NCI-H2196 treated with DMSO at 0.1 percent for 48 hours (cell line): Measurements from ENCODE around the gene EML5.

Experiments
- DNase-seq: peaks from one replicate; lab custom pipeline; 2025; ENCODE audit not compliant: unreplicated experiment; lab: John Stamatoyannopoulos, UW

The EML5 gene

DNA sequence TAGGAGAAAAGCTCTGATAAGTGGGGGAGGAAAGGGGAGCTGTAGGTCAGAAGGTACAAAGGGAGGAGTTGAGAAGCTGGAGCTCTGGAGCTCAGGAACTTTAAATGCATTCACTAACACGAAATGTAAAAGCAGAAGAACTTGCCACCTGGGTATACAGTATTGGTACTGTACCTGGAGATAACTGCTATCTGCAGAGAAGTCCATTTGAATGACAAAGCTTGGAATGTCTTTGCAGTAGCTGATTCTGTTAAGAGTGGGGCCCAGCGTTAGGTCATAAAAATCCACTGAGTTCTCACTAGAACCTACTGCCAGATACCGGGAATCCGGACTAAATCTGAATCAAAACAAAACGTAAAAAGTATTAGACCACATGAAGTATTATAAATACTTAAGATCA lies 174.3 kb downstream of the EML5 start:
- DNase-seq = no peak

DNA sequence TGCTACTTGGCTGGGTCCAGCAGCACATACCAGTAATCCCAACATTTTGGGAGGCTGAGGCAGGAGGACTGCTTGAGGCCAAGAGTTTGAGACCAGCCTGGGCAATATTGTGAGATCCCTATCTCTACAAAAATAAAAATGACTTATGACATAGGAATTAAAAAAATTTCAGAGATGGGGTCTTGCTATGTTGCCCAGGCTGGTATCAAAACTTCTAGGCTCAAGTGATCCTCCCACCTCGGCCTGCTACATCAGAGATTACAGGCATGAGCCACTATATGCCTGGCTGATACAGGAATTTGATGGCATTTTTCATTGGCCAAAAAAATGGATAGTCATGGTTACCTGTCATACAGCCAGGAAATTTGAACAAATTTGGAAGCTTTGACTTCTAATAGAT lies 175.3 kb downstream of the EML5 start:
- DNase-seq = no peak

DNA sequence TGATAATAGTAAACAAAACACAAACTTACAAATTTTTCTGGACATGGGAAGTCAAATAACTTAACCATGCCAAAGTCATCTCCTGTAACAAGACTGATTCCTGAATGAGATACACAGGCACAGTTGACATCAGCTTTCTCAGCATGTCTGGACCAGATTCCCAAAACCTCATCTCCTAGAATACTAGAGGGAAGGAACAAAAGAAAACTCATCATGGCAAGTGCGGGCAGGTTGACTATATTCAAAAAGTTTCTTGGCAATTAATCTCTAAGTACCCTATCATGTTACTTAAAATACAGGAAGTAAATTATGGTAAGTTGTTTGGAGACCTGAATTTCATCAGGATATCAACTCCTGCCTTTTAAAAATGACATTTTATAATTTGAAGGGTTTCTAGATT lies 176.1 kb downstream of the EML5 start:
- DNase-seq = no peak

DNA sequence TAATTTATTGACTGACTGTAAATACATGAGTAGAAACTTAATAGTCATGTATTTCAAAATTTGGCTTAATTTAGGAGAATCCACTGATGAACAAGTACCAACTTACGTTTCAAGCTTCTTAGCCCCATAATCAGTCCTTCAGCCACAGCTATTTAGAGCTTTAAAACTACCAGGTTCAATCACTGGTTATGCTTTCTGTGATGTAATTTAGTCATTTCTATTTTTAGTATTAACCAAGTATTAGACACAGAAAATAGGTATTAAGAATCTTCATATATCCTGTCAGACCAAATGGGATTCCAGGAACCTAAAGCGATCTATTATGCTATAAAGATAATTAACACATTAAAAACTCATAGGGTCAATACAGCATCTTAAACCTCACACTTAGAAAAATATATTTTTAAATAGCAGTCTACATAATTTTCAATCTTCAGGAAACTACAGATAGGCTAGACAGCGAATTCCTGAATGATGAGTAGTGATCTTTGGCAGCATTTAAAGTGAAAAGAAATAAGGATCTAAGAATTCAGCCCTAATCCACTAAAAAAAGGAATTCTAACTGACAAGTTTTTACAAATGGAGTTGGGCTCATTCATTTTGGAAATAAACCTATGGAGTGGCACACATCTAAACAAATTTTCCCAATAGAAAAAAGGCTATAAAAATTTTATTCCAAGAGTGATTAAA lies 178.4 kb downstream of the EML5 start:
- no peak for DNase-seq

DNA sequence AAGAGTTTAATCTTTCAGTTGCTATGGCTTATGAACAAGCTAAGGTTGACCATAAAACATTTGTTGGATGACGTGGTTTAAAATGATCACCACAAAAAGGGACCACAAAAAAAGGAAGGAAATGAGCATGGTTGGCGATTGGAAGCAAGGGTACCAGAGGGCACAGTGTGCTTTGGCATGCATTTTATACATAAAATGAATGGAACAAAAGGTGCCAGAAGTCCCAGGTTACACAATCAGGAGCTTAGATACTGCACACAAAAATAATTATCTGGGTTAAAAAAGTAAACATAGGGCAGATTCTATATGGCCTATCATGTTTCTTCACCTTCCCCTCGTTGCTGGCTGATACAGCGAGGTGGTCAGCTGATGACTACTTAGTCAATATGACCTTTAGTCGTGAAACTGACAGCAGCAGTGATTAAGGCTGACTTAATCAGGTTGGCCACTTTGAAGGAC lies 179.2 kb downstream of the EML5 start:
- peak; percentile 17 for DNase-seq

DNA sequence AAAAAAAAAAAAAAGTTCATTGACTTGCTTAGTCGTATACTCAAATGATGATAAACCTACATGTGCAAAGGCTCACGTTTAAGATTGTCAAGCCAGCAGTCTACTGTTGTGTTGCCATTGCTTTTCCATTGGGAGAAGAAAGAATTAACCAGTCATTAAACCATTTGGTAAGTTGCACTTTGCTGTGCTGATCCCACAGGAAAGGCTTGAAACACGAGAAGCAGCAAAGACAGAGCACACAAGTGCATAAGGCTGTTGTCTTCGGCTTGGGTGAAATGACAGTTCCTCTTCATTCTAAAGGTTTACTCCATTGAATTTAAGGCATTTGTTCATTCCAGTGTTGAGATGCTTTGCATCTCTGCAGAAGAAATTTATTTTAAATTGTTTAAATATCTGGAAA lies 179.8 kb downstream of the EML5 start:
- DNase-seq = no peak

DNA sequence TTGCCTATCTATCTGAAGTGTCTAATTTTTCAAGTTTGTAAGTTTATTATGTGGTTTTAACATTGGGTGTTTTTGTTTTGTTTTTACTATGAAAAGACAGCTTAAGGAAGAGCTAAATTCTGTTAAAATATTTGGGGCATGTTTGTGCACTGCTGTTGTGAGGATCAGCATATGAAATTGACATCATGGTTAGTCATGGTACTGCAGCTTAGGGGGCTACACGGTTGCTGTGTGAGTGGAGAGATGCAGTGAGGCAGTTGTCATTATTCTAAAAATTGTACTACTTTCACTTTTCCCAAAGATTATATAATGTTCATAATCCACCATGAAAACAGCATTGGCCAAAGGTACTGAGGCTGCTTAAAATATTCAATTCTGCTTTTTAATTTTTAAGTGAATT lies 180.9 kb downstream of the EML5 start:
- DNase-seq = no peak

DNA sequence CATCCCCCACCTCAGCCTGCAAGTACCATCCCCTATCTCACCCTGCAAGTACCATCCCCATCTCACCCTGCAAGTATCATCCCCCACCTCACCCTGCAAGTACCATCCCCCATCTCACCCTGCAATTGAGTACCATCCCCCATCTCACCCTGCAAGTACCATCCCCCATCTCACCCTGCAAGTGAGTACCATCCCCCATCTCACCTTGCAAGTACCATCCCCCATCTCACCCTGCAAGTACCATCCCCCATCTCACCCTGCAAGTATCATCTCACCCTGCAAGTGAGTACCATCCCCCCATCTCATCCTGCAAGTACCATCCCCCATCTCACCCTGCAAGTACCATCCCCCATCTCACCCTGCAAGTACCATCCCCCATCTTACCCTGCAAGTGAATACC lies 184.9 kb downstream of the EML5 start:
- no peak for DNase-seq

DNA sequence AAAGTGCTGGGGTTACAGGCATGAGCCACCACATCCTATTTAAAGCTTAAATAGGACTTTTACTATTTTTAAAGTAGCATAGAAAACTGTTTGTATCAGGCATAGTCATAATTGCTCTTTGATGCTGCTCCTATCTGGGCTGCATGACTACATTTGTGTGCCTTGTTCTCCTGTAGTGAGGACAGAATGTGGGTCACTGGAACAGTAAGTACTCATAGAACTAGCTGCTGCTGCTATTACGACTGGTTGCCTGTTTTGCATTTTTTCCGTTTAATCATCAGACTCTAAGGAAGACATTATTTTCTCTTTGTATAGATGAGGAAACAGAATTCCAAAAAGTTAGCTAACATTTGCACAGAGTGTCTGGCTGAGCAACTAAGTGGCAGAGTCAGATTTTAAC lies 187.2 kb downstream of the EML5 start:
- no peak for DNase-seq

DNA sequence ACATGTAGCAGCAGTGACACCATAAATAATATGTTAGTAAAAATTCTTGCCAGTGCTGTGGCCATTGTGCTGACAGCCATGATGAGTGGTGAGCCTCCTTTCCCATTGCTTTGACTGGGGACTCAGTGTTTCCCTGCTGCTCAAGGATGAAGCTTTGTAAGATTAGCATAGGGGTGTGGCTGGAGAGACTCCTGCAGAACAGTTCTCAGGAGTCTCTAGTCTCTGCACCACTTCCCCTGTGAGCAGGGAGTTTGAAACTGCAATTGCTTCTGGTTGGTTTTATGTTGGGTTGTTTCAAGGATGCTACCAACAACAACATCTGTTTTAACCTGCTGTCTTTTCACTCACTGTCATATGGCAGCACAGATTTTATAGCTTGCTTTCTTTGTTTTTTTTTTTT lies 188.5 kb downstream of the EML5 start:
- DNase-seq = no peak

DNA sequence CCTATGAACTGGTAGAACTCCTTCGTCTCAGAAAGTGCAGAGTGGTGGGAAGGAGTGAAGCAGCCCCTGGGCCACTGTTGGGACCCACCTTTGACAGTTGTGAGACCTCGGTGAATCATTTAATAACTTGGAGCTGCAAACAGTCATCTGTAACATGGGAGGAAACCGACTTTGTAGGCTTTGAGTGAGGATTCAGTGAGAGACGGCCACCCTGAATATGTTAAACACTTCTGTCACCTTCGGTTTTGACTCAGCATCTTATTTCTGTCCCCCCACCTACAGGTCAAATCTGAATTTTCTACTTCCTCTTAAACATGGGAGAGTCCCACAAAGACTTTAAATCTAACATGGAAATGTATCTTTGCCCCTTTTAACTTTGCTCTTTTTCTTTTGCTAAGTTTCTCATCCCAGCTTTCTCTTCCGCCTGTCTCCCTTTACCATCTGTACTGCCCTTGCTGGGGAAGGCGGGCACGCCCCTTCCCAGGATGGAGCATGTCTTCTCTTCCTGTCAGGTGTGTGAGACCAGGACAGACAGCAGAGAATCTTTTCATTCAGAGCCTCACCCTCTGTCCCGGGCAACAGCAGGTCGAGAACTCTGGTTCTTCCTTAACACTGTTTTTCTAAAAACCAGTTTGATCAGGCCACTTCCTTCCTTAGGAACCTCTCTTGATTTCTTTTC lies 192.9 kb downstream of the EML5 start:
- DNase-seq = no peak

DNA sequence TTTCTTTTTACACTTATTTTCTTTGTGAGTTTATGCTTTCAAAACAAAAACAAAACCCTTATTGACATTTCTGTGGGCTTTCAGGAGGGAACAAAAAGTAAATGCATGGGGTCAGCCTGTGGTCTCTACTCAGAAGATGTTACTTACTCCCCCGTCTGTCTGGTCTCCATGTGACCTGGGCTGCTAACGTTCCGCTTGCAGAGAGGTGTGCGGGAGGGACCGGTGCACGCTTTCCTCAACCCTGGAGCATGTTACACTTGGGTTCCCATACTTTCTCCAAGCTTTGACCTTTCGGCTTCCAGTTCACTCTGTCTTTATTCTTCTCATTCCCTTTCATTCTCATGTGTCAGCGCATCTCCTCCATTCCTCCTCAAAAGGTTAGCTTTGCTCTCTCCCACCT lies 193.4 kb downstream of the EML5 start:
- no peak for DNase-seq

DNA sequence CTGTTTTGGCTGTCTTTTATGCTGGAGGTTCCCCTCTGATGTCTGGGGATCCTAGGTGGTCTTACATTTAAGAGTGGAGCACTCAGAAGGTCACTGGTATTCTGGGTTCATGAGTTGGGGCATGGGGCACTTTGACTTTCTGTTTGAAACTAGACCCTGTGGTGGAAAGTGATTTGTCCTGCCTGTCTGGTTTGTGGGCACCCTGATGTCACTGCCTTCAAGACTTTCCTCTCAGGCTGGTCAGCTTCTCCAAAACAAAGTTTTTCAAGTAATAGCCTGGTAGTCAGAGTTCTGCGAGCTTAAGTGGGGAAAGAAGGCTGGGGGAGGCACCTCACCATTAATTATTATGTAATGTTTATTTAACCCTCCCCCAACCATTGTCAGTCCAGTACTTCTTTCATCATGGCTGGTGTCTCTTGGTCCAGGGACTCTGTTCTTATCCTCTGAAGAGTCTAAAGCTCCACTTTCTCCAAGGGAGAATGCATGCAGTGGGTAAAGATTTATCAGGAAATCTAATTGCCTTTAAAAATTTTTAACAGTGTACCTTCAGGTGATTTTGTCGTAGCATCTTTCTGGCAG lies 194.6 kb downstream of the EML5 start:
- DNase-seq = no peak

DNA sequence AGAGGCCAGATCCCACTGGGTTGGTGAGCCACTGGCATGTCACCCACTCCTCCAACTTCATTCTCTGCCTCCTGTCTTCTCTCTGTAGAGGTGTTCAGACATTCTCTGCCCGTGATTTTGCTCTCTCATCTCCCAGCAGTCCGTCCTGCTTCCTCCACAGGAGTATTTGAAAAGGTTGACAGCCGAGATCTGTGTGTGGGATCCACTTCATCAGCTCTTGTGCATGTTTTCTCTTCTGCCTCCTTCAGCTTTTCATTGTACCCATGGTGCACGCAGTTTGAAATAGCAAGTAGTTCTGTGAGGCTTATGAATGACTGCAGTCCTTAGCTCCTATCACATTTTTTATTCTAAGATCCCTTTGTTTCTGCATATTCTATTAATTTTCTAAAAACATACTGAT lies 195.2 kb downstream of the EML5 start:
- DNase-seq = no peak

DNA sequence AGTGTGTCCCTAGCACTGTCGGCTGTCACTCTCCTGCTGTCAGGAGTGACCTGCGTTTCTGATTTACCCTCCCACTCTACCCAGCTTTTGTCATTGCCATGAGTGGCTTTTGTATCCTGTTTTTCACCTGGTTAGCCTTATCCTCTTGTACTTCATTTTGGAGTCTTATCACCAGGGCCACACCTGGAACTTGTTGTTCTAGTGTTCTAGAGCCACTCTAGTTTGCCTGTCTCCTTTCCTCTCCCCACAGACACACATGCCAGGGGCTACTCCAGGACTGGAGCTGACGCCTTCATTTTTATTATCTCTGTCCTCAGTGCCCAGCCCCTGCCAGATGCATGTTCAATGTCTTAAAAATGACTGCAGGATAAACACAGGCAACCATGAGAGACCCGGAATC lies 195.7 kb downstream of the EML5 start:
- DNase-seq = no peak

DNA sequence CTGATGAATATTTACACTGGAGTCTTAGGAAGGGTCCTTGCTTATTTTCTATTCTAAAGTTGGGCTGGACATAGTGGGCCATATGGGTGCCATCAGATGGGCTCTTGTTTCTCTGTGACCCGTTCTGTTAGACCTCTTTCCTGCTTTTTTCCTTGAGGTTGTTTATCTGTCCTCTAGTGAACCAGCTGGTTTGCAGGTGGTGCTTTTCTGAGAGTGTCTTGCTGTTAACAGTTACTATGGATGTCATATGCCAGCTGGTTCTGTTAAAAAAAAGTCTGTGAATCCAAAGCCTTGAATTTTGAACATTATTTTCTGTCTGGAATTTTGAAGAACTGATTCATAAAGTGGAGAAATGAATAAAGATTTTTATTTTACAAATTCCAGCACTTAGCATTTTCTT lies 200.7 kb downstream of the EML5 start:
- no peak for DNase-seq

DNA sequence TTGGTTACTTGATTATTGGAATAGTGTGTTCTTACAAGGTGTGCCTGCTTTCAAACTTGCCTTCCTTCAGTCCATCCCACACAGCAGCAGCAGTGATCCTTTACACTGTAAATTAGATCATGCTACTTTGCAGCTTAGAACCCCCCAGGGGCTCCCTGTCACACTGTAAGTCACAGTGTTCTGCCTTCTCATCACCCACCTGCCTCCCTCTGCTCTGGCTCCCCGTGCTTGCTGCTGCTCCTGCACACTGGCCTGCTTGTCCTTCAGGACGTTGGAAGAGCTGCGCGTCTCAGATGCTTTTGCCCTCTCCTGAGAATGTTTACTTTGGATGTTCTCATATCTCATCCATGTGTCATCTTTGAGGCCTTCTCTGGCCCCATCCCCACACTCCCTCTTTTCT lies 202.6 kb downstream of the EML5 start:
- DNase-seq = no peak

DNA sequence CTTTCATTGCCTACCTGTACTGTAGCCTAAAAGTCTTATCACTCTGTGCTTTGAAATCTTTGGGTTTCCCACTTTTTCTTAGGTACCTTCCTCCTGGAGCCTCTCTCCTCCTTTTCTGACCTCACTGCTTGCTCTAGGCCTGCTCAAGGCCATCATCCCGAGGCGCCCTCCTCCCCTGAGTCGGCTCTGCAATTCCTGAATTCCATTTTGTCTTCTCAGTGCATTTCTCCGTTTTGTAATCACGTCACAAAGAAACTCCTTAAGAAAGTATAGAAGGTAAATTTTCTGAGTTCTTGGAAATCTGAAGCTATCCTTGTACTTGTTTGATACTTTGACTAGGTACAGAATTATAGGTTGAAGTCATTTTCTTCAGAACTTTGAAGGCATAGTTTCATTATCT lies 204.7 kb downstream of the EML5 start:
- no peak for DNase-seq

DNA sequence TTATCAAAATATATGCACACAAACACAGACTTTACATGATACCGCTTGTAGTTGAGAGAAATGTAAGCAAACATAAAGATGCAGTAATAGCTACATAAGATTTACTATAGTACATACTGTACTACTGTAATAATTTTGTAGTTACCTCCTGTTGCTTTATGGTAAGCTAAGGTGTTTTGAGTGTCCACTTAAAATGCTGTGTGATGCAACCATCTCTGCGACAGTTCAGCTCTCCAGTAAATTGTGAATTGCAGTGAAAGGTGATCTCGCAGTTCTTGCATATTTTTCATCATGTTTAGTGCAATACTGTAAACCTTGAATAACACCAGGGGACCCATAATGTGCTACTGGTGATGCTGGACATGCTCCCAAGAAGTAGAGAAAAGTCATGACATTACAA lies 208.3 kb downstream of the EML5 start:
- no peak for DNase-seq

DNA sequence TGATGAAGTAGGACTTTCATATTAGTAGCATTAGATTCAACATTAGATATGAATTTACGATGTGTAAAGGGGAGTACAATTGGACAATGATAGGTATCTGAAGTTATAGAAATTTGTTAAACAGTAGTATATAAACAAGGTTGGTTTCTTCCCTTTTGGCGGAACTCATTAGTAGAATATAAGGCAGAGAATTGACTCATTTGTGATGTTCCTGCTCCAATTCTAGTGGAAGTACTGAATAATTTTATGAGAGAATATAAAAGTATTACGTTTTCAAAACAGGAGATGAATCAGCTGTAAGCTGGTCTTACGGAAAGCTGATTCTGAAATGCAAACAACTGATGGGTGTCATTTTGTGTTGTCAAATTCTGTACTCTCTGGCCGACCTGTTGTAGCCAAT lies 216.5 kb downstream of the EML5 start:
- no peak for DNase-seq

DNA sequence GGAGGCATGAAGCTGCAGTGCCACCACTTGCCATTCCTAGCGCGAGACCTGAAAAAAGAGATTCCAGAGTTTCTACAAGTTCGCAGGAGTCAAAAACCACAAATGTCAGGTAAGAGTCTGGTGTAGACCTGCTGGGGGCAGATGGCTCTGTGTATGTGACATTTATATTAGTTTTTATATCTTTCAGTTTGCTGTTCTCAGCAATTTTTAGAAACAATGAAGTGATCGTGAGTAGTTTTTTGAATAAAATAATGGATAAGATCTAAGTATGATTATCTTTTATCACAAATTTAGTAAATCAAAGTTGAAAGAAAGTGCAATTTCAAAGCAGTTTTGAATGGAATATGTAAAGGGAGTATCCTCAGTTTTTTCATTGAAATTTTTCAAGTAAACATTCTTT lies 220.6 kb downstream of the EML5 start:
- no peak for DNase-seq

DNA sequence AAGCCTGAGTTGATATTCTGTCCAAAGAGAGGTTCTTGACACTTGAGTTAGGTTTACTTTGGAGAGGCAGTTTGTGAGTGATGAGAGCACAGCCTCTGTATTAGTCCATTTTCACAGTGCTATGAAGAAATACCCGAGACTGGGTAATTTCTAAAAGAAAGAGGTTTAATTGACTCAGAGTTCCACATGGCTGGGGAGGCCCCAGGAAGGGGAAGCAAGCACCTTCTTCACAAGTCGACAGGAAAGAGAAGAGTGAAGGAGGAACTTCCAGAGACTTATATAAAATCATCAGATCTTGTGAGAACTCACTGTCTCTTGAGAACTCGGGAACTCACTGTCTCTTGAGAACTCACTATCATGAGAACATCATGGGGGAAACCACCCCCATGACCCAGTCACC lies 224.6 kb downstream of the EML5 start:
- no peak for DNase-seq

DNA sequence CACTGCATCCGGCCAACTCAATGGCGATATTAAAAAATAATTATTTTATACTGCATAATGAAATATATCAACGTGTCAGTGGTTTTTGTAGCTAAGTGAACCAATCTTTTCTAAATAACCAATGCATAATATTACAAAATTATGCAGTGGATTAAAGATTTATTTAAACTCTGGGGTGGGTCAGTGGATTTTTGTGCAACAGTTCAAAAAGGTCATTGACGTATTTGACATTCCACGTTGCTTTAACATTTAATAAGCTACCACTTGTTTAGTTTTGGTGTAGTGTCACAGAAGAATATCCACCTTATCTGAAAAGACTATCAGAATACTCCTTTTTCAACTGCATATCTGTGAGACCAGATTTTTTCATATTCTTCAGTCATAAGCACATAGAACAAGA lies 227.3 kb downstream of the EML5 start:
- DNase-seq = no peak
